Fibroblast of villous mesenchyme (primary cell): ENCODE data around the gene ARHGDIA. TPM values are rescaled to one million over a fixed set of nuclear protein-coding genes. Genes with fewer than 3 reads are reported as not detected.

Experiments
- DNase-seq: peaks from one replicate; pipeline ENCODE4 v3.0.0-alpha.2; 2010; ENCODE audit warnings: low read depth
- H3K4me3 ChIP-seq: 2 replicates; pipeline ENCODE4 v1.5.1; 2011; ENCODE audit warnings: low read depth, mild to moderate bottlenecking, low read length
- total RNA-seq: library from RNA; depleted of rRNA; stranded (reverse); fragments of >200 nt; gene quantifications from 2 replicates; pipeline ENCODE4 v1.2.3, GENCODE V29; 2012
- TF ChIP-seq, protein P1 (sequence below): IDR thresholded peaks from 2 replicates; pipeline ENCODE4 v1.5.1; 2012; ENCODE audit warnings: low read depth, mild to moderate bottlenecking, low read length; ENCODE audit not compliant: insufficient read depth

Gene ARHGDIA
- total RNA-seq, 1 donor, result 106 TPM

DNA sequence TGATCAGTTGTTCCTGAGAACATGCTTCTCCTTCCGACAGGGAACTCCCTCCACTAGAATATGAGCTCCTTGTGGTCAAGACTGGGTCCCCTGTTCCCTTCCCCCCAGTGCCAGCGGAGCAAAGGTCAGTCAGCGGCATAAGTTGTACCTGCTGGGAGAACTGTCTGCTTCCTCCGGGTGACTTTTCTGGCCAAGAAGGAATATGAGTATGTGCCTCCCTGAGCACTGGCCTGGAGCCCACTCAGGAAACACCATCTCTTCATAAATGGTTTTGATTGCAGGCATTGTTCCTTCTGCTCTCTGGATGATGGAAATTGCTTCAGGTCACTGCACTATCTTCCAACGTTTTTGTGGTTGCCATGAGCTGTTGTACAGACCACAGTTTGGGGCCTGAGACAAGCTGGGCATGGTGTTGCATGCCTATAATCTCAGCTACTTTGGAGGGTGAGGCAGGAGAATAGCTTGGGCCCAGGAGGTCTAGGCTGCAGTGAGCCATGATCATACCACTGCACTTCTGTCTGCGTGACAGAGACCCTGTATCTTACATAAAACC, 7.9 kb downstream of the ARHGDIA start:
- no peak overlapping the region for H3K4me3 ChIP-seq
- TF ChIP-seq, protein P1, sequence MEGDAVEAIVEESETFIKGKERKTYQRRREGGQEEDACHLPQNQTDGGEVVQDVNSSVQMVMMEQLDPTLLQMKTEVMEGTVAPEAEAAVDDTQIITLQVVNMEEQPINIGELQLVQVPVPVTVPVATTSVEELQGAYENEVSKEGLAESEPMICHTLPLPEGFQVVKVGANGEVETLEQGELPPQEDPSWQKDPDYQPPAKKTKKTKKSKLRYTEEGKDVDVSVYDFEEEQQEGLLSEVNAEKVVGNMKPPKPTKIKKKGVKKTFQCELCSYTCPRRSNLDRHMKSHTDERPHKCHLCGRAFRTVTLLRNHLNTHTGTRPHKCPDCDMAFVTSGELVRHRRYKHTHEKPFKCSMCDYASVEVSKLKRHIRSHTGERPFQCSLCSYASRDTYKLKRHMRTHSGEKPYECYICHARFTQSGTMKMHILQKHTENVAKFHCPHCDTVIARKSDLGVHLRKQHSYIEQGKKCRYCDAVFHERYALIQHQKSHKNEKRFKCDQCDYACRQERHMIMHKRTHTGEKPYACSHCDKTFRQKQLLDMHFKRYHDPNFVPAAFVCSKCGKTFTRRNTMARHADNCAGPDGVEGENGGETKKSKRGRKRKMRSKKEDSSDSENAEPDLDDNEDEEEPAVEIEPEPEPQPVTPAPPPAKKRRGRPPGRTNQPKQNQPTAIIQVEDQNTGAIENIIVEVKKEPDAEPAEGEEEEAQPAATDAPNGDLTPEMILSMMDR, result no peak
- DNase-seq, result no peak

DNA sequence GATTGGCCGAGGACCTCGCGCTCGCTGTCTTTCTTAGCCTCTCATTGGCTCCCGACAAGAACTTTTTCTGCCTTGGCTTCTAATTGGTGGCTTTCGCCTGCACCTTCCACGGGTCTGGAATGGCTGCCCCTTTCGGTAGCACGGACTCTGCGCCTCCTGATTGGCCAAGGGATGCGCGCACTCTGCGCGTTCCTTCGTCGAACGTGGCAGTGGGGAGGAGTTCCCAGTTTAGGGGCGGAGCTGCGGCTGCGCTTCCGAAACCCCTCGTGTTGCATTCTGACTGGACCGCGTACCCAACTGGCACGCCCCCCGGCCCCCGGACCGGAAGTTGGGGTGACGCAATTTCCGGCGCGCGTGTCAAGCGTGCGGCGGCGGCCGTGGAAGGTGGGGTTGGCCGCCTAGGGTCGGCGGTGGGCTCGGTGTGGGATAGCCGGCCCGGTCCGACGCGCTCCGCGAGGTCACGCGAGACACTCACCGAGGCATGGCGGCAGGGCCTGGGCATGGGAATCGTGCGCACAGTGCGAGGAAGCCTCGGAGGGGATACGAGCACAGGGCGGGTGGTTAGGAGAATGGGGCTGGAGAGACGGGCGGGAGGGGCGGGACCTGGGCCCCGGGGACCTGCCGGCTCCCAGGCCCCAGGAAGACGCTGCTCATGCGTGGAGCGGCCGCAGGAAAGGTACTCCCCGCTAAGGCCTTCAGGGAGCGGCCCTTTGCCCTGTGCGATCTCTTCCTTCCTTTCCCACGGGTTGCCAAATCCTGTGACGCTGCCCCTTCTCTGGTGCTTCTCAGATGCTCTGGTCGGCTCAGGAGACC, 10.2 kb downstream of the ARHGDIA start:
- DNase-seq, result peak; percentile 100
- TF ChIP-seq, protein P1, result no peak
- H3K4me3 ChIP-seq, result peak overlapping the region; percentile 75

DNA sequence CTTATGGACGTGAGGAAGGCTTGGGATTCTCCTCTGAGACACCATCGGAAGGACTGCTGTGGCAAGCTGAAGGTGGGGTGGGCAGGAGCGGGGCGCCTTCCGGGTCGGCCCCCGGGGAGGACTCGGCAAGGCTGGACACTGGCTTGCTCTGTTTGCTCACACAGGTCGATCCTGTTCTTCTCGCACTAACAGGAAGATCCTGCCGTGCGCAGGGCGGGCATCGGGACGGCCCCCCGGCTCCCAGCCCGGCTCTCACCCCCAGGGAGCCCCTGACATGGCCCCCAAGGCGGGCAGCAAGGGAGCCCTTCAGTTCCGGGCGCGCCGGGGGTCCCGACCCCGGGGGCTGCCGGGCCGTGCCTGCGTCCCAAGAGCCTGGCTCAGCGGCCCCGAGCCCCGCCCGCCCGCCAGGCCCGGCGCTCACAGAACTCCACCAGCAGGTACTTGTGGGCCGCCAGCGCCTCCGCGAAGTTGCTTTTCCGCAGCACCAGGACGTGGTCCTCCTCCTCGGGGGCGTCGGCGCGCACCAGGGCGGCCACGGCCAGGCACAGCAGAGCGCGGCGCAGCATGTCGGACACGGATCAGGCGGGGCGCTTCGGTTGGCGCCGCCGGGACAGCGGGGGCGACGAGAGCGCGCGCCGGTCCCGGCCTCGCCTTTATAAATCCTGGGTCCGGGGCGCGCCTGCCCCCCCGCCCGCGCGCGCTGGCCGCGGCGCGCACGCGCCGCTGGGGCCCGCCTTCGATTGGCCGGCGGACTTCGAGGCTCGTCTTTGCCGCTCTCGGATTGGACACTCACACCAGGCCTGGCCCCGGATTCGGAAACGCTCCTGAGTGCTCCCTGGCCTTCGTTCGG, 11.0 kb downstream of the ARHGDIA start, which contains the start of gene P4HB:
TSS of gene P4HB (minus strand) at position 630 of the 850 bp plus-strand sequence. CDS start at position 566, 64 bp downstream.
- no peak for DNase-seq
- peak within 1 kb of the TSS; percentile 75 for H3K4me3 ChIP-seq
- TF ChIP-seq, protein P1, result no peak

DNA sequence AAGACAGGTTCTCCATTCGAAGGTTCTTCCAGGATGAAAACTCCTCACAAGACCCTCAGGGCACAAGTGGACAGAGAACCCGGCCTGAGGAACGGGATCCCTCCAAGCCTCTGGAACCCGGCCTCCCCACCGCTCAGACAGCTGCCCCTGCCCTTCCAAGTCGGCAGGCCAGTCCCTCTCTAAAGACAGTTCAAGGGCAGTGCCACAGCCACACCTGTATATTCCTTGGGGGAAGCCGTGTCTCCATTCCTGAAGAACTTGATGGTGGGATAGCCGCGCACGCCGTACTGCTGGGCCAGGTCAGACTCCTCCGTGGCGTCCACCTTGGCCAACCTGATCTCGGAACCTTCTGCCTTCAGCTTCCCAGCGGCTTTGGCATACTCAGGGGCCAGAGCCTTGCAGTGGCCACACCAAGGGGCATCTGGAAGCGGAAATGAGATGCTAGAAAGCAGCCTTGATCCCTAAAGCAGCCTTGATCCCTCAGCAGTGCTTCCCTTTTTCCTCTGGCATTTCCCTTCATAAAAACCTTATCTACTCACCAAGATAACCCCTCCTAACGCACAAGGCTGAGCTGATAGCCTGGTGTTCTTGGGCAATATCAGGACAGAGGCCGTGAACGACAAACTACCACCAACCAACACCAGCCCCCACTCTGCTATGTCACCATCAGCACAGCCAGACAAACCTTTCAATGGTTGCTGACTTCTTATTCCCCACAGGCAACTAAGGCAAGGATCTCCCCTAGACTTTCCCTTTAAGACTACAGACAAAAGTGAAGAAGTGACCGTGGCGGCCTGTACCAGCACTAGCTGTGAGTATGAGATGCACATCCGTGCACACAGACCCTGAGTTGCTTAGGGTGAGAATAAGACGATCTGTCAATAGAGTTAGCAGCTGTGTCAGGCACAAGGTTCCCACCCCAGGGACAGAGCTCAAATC, 11.9 kb downstream of the ARHGDIA start:
- TF ChIP-seq, protein P1, result no peak
- peak; percentile 82 for DNase-seq
- H3K4me3 ChIP-seq, result peak overlapping the region; percentile 71

DNA sequence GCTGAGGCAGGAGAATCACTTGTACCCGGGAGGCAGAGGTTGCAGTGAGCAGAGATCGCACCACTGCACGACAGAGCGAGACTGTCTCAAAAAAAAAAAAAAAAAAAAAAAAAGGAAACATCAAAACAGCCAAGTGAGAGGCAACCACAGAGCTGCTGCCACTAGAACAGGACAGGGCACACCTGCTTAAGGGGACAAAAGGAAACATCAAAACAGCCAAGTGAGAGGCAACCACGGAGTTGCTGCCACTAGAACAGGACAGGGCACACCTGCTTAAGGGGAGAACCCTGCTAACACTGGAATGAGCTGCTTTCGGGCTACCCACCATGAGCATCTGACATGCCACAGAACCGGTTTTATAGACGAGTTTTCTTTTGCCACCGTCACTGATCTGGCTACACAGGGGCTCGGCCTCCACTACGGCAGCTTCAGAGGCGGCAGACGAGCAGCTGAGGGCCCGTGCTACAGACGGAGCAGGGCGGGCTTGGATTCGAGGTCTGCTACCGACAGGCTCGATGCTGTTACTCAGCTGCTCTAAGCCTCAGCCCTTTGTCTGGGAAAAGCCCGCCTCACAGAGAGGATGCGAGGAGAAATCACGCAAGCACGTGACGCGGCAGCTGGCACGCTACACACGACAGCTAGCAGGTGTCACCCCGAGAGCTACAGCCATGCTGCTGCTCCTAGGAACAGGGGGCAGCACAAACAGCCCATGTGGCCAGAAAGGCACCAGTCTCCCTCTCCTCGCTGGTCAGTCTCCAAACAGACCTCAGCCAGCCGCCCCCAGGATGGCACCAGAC, 12.8 kb downstream of the ARHGDIA start:
- no peak for DNase-seq
- peak overlapping the region; percentile 71 for H3K4me3 ChIP-seq
- TF ChIP-seq, protein P1, result no peak
